Glutamatergic neuron (in vitro differentiated cells): ENCODE measurements around the gene UBE3D. TPM values are rescaled to one million over a fixed set of nuclear protein-coding genes. Genes with fewer than 3 reads are reported as not detected.

Experiments used
- DNase-seq: peaks from one replicate; pipeline ENCODE4 v3.0.0; 2022
- H3K27ac Mint-ChIP-seq: one replicate; pipeline ENCODE4 v1.8.0; 2020; ENCODE audit warnings: mild to moderate bottlenecking, mixed read lengths, inconsistent platforms; ENCODE audit not compliant: unreplicated experiment
- H3K27me3 Mint-ChIP-seq: one replicate; pipeline ENCODE4 v1.8.0; 2020; ENCODE audit warnings: mild to moderate bottlenecking, moderate library complexity, mixed read lengths, inconsistent platforms; ENCODE audit not compliant: unreplicated experiment
- H3K36me3 Mint-ChIP-seq: one replicate; pipeline ENCODE4 v1.8.0; 2020; ENCODE audit warnings: mild to moderate bottlenecking, mixed read lengths, inconsistent platforms; ENCODE audit not compliant: unreplicated experiment
- H3K4me1 Mint-ChIP-seq: one replicate; pipeline ENCODE4 v1.8.0; 2020; ENCODE audit warnings: mild to moderate bottlenecking, low read depth, mixed read lengths, inconsistent platforms; ENCODE audit not compliant: unreplicated experiment
- H3K4me3 Mint-ChIP-seq: one replicate; pipeline ENCODE4 v1.8.0; 2020; ENCODE audit warnings: mild to moderate bottlenecking, mixed read lengths, inconsistent platforms; ENCODE audit not compliant: unreplicated experiment
- H3K9me3 Mint-ChIP-seq: one replicate; pipeline ENCODE4 v1.8.0; 2020; ENCODE audit warnings: mild to moderate bottlenecking, moderate library complexity, mixed read lengths, inconsistent platforms; ENCODE audit not compliant: unreplicated experiment
- total RNA-seq: library from RNA; stranded (reverse); fragmentation: NEBNext Ultra II Directional; extraction: Animal tissue kit (Norgen Biotek cat#: 25700); gene quantifications from one replicate; pipeline ENCODE4 v1.2.1, GENCODE V29; 2021; ENCODE audit not compliant: unreplicated experiment
- TF ChIP-seq, protein P1 (sequence below): fragments of 200-600 bp; sonication (generic); IDR thresholded peaks from one replicate; pipeline ENCODE4 v1.5.0; 2021; ENCODE audit not compliant: partially characterized antibody, unreplicated experiment

Gene UBE3D
- total RNA-seq, 1 donor from 2014 or later: 12.3 TPM

DNA sequence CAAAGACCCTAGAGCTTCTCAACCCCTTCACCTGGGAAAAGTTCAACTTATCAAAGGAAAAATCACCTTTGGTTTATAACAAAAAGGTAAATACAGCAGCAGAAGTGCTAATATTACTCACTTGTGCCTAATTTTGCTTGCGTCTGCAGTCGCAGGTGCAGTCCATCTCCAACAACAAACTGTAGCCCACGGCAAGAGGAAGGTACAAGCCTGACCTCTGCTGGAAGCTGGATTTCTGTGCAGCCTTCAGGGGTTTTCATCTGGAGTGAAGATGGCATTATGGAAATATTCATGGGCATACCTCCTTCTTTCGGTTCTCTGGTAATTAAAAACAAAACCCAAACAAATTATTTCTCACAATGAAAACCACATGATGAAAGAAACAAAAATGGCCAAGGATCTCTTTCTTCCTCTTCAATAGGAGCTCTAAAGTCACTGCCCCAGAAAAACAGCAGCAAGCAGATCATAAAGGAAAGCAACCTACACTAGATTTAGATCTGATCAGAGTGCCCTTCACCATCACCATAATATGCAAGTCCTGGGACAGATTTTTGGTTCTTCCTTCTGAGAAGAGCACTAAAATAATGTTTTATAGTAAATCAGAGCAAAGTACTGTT, 7.8 kb downstream of the UBE3D start:
- Mint-ChIP-seq H3K4me1 (peaks cover 6% of the 10 kb centered on the region), H3K9me3 (no peaks in the 10 kb centered on the region), H3K36me3 (no peaks in the 10 kb centered on the region), H3K27ac (no peak overlapping the region), H3K4me3 (no peak overlapping the region), H3K27me3 (peaks cover 1% of the 10 kb centered on the region)
- peak; percentile 61 for DNase-seq
- TF ChIP-seq, protein P1, sequence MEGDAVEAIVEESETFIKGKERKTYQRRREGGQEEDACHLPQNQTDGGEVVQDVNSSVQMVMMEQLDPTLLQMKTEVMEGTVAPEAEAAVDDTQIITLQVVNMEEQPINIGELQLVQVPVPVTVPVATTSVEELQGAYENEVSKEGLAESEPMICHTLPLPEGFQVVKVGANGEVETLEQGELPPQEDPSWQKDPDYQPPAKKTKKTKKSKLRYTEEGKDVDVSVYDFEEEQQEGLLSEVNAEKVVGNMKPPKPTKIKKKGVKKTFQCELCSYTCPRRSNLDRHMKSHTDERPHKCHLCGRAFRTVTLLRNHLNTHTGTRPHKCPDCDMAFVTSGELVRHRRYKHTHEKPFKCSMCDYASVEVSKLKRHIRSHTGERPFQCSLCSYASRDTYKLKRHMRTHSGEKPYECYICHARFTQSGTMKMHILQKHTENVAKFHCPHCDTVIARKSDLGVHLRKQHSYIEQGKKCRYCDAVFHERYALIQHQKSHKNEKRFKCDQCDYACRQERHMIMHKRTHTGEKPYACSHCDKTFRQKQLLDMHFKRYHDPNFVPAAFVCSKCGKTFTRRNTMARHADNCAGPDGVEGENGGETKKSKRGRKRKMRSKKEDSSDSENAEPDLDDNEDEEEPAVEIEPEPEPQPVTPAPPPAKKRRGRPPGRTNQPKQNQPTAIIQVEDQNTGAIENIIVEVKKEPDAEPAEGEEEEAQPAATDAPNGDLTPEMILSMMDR: peak; percentile 61

DNA sequence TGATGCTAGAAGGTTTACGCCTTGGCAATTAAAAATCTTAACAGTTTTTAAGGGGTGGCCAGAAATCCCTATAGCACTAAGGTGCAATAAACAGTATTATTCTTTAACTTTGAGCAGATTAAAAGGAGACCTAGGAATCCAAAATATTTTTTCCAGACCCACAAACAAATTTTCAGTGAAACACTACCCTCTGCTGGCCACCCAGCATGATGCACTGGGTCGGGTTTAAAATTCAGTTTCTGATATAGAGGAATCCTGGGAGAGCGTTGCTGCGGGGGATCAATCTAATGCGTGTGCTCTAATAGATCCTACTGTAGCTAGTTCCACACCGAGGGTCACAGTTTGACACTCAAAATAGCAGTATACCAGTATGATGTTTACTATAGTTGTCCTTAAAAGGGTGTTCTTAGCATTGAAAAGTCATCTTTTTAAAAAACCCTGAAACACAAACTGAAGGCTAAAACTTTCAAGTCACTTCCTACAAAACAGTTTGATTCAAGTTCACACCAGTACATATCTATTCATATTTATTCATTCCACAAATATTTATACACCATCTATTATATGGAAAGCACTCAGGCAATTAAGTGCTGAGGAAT, 10.2 kb downstream of the UBE3D start:
- Mint-ChIP-seq H3K36me3 (no peaks in the 10 kb centered on the region), H3K27ac (no peak overlapping the region), H3K4me3 (no peak overlapping the region), H3K9me3 (no peaks in the 10 kb centered on the region), H3K4me1 (peaks cover 6% of the 10 kb centered on the region), H3K27me3 (peaks cover 1% of the 10 kb centered on the region)
- TF ChIP-seq, protein P1: peak; percentile 90
- DNase-seq: peak; percentile 42

DNA sequence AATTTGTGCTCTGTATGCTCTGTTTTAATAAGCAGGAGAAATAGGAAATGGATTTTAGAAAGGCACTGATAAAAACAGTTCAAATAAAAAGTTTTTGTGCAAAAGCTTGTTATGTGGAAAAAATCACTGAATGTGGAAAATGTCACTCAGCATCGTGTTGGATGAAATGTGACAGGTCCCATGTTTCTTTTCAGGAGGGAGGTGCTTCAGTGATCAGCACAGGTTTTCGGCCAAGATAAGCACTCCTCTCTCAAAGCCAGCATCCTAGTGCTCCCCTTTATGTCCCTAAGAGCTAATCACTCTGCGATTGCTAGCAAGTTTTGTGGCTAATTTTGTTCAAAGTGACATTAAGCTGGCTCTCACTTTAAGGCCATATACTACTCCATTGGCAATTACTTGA, 12.0 kb downstream of the UBE3D start:
- Mint-ChIP-seq H3K9me3 (no peaks in the 10 kb centered on the region), H3K27ac (no peak overlapping the region), H3K27me3 (no peaks in the 10 kb centered on the region), H3K4me3 (no peak overlapping the region), H3K4me1 (peaks cover 6% of the 10 kb centered on the region), H3K36me3 (no peaks in the 10 kb centered on the region)
- DNase-seq: no peak
- TF ChIP-seq, protein P1: no peak

DNA sequence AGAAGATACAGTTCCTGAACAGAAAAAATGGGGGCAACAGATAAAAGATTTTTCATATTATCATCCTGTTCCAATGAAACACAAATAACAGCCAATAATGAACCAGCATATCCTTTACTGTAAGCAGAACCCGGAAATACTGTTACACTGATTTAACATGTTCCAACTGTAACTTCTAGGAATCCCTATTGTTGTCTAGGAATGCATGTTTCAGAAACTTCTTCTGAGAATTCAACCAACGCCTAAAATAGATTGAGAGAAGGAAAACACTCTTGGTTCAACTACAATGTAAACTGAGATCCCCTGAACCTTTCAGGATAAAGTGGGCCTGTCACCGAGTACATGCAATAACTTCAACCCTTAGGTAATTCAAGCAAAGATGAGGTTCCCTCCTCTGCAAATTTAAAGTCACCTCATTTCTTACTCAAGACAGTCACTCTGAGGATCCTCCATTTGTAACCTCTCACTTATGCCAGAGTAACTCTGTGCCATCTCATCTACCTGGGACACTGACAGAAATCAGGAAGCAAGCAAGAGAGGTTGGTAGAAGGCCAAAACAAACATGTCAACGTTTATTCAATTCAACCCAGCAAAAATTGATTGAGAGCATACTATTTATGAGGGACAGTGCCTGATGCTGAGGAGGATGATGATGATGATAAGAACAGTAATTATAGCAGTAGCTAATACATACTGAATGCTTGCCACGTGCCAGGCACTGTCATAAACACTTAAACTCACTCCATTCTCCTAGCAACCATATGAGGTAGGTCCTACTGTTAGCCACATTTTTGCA, 14.1 kb downstream of the UBE3D start:
- TF ChIP-seq, protein P1: no peak
- DNase-seq: no peak
- H3K36me3 Mint-ChIP-seq: no peaks in the 10 kb centered on the region
- no peak overlapping the region for H3K27ac Mint-ChIP-seq
- no peaks in the 10 kb centered on the region for H3K9me3 Mint-ChIP-seq
- no peaks in the 10 kb centered on the region for H3K27me3 Mint-ChIP-seq
- peaks cover 3% of the 10 kb centered on the region for H3K4me1 Mint-ChIP-seq
- no peak overlapping the region for H3K4me3 Mint-ChIP-seq
